Activated CD8-positive, alpha-beta memory T cell treated with anti-CD3 and anti-CD28 coated beads, Interleukin-2, amount 50 U/mL, for 4 hours (primary cell): ENCODE data around the gene SLMAP.

Source experiments
- DNase-seq: peaks from one replicate; pipeline ENCODE4 v3.0.0-alpha.2; 2020

The SLMAP gene

GRCh38 chr3:57948080-57948671 lies 192.1 kb downstream of the SLMAP start:
- DNase-seq, result no peak

- no peak for DNase-seq
Measured at GRCh38 chr3:57948781-57949242, 192.7 kb downstream of the SLMAP start.

- DNase-seq, result no peak
Measured at GRCh38 chr3:57949344-57949743, 193.2 kb downstream of the SLMAP start.

- DNase-seq, result no peak
Measured at GRCh38 chr3:57949785-57950615, 193.9 kb downstream of the SLMAP start.

GRCh38 chr3:57951066-57951882 lies 195.2 kb downstream of the SLMAP start:
- DNase-seq, result no peak

- DNase-seq, result no peak
Measured at GRCh38 chr3:57952208-57952631, 196.1 kb downstream of the SLMAP start.

- DNase-seq, result no peak
Measured at GRCh38 chr3:57952651-57953050, 196.5 kb downstream of the SLMAP start.

- no peak for DNase-seq
Measured at GRCh38 chr3:57953576-57953975, 197.5 kb downstream of the SLMAP start.

GRCh38 chr3:57956119-57956832 lies 200.2 kb downstream of the SLMAP start:
- DNase-seq, result no peak

GRCh38 chr3:57956833-57957174 lies 200.7 kb downstream of the SLMAP start:
- DNase-seq, result no peak

- no peak for DNase-seq
Measured at GRCh38 chr3:57957824-57958223, 201.7 kb downstream of the SLMAP start.

- DNase-seq, result no peak
Measured at GRCh38 chr3:57958642-57959422, 202.7 kb downstream of the SLMAP start.

GRCh38 chr3:57959423-57960173 lies 203.5 kb downstream of the SLMAP start:
- DNase-seq, result no peak

GRCh38 chr3:57960174-57960505 lies 204.0 kb downstream of the SLMAP start:
- no peak for DNase-seq

- DNase-seq, result no peak
Measured at GRCh38 chr3:57961177-57961827, 205.2 kb downstream of the SLMAP start.

GRCh38 chr3:57961828-57962447 lies 205.8 kb downstream of the SLMAP start:
- DNase-seq, result no peak

- no peak for DNase-seq
Measured at GRCh38 chr3:57962448-57962834, 206.3 kb downstream of the SLMAP start.

- no peak for DNase-seq
Measured at GRCh38 chr3:57963811-57964346, 207.8 kb downstream of the SLMAP start.

- DNase-seq, result no peak
Measured at GRCh38 chr3:57966829-57967228, 210.7 kb downstream of the SLMAP start.

- DNase-seq, result no peak
Measured at GRCh38 chr3:57967590-57967989, 211.5 kb downstream of the SLMAP start.
